Upper lobe of right lung (tissue), 1 donor: ENCODE results near the gene FOXO1. TPM values are rescaled to one million over a fixed set of nuclear protein-coding genes. Genes with fewer than 3 reads are reported as not detected.

Experiments
- ATAC-seq: fragments of 200-7000 bp; cut with Tn5 transposase; one replicate; pipeline ENCODE4 v1.9.1; 2020; ENCODE audit warnings: mild to moderate bottlenecking, moderate library complexity
- DNase-seq: peaks from one replicate; pipeline ENCODE4 v3.0.0-alpha.2; 2020
- H3K27ac ChIP-seq: fragments of 200-600 bp; one replicate; pipeline ENCODE4 v1.8.0; 2022
- H3K27me3 ChIP-seq: fragments of 200-600 bp; one replicate; pipeline ENCODE4 v1.8.0; 2022; ENCODE audit warnings: mild to moderate bottlenecking
- H3K36me3 ChIP-seq: fragments of 200-600 bp; one replicate; pipeline ENCODE4 v1.8.0; 2022
- H3K4me1 ChIP-seq: fragments of 200-600 bp; one replicate; pipeline ENCODE4 v1.8.0; 2022
- H3K4me3 ChIP-seq: fragments of 200-600 bp; one replicate; pipeline ENCODE4 v1.8.0; 2022; ENCODE audit warnings: mild to moderate bottlenecking
- H3K9me3 ChIP-seq: fragments of 200-600 bp; one replicate; pipeline ENCODE4 v1.8.0; 2022
- intact Hi-C: fragments of 100-400 bp; cut with DNase I; formaldehyde crosslinking; loops from one replicate; pipeline ENCODE4 v1.11.0; 2022
- total RNA-seq: library from RNA; stranded (reverse); fragmentation: NEBNext Ultra II Directional; extraction: Animal tissue kit (Norgen Biotek cat#: 25700); gene quantifications from one replicate; pipeline ENCODE4 v1.2.1, GENCODE V29; 2021
- TF ChIP-seq, protein P1 (sequence below): fragments of 200-600 bp; IDR thresholded peaks from one replicate; pipeline ENCODE4 v1.8.0; 2022; ENCODE audit warnings: antibody characterized with exemption
- donor health status: DM: no; HTN: yes; CAD: no; lungs with severe emphysema.

The FOXO1 gene
- total RNA-seq, 1 donor from 2014 or later: 29.4 TPM

DNA sequence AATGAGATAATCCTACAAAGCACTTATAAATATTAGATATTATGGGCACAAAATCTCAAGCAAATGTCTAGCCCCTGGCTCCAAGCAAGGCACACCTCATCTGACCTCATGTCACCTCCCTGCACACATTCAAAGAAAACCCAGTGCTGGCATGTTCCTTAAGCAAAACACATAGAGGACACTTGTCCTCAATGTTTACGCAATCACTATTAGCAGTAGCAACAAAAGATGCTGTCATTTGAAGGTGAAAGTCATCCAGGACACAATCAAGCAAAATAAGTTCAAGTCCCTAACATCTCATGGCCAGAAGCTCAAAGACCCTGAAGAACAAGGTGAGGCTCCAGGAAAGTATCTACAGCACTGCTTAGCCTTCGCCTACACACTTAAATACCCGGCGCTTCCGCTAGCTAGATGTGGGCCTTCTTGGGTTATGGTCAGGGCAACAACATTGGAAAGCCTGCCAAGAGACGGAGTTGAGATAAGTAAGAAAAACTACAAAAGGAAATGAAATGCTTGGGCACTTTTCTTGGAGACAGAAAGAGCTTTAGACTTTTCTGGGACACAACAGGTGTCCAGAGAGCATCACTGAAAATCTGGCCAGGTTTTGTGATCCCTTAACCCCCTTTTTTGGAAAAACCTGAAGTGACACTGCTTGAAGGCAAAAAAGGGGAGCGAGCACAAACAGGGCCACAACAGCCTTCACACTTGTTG, 85.7 kb downstream of the FOXO1 start:
- TF ChIP-seq, protein P1, sequence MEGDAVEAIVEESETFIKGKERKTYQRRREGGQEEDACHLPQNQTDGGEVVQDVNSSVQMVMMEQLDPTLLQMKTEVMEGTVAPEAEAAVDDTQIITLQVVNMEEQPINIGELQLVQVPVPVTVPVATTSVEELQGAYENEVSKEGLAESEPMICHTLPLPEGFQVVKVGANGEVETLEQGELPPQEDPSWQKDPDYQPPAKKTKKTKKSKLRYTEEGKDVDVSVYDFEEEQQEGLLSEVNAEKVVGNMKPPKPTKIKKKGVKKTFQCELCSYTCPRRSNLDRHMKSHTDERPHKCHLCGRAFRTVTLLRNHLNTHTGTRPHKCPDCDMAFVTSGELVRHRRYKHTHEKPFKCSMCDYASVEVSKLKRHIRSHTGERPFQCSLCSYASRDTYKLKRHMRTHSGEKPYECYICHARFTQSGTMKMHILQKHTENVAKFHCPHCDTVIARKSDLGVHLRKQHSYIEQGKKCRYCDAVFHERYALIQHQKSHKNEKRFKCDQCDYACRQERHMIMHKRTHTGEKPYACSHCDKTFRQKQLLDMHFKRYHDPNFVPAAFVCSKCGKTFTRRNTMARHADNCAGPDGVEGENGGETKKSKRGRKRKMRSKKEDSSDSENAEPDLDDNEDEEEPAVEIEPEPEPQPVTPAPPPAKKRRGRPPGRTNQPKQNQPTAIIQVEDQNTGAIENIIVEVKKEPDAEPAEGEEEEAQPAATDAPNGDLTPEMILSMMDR: no peak
- H3K4me1 ChIP-seq: peaks cover 42% of the 10 kb centered on the region

DNA sequence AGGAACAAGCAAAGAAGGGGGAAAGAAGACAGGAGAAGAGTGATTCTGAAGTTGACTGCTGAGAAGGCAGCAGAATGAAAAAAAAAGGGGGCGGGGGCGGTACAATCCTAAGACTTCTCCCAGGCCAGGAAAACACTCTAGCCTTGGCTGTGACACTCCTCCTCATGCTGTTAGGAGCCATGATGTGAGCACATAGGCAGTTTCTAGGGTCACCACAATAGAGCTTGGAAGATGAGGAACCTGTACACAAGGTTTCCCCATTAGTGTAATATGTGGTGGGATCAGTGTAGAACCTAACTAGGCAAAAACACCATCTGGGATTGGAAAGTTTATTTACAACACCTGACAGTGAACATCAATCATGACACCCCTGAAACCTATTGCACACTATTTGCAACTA, 86.9 kb downstream of the FOXO1 start:
- no peak overlapping the region for H3K27ac ChIP-seq
- no peaks in the 10 kb centered on the region for H3K9me3 ChIP-seq
- peaks cover 40% of the 10 kb centered on the region for H3K4me1 ChIP-seq
- ATAC-seq (no peak), DNase-seq (no peak)
- TF ChIP-seq, protein P1: no peak
- no peak overlapping the region for H3K4me3 ChIP-seq
- H3K36me3 ChIP-seq: no peaks in the 10 kb centered on the region
- no peaks in the 10 kb centered on the region for H3K27me3 ChIP-seq
- intact Hi-C loops: no loop called here

More for the DNA sequence above, 85.7 kb downstream of the FOXO1 start:
- intact Hi-C loops: no loop called here
- Histone ChIP-seq H3K27ac (no peak overlapping the region), H3K4me3 (no peak overlapping the region), H3K36me3 (no peaks in the 10 kb centered on the region), H3K9me3 (no peaks in the 10 kb centered on the region), H3K27me3 (no peaks in the 10 kb centered on the region)
- ATAC-seq (no peak), DNase-seq (no peak)

DNA sequence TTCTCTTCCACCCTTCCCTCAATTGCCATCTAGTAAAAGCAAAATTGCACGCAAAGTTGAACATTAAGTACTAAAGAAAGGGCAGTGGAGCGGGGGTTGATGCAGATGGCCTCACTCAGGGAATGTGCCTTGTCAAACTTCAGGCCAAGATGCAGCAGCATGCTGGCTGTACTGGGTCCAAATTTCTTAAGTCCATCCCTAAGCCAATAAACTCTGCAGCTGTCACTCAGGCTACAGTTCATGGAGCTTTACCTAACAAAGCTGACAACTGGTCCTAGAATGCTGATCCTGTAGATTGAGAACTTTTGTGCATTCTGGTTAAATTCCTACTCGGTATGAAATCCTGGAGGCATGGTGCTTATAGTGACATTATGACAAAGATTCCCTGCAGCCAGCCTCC, 88.4 kb downstream of the FOXO1 start:
- DNase-seq (no peak), ATAC-seq (no peak)
- Histone ChIP-seq H3K36me3 (no peaks in the 10 kb centered on the region), H3K27ac (no peak overlapping the region), H3K9me3 (no peaks in the 10 kb centered on the region), H3K4me1 (peaks cover 47% of the 10 kb centered on the region), H3K27me3 (no peaks in the 10 kb centered on the region), H3K4me3 (no peak overlapping the region)
- intact Hi-C loops: no loop called here
- TF ChIP-seq, protein P1: no peak

DNA sequence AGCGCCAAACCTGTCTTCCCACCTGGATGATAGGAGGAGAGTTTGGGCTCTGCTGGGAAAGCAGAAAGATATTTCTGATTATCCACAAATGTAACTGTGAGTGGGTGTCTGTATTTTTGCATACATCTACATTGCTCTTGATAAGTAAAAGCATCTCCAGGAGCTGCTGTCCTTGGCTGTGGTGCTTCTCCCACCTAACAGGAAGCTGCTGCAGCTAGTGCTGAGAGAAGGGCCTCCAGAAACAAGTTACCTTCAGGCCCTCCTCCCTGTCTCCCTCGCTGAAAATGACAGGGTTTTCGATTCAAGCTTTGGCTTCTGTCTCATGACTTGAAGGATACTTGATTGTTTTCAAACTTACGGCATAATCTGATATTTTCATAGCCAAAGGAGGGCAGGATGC, 90.1 kb downstream of the FOXO1 start:
- Histone ChIP-seq H3K9me3 (no peaks in the 10 kb centered on the region), H3K4me1 (peaks cover 46% of the 10 kb centered on the region), H3K27me3 (no peaks in the 10 kb centered on the region), H3K4me3 (no peak overlapping the region), H3K36me3 (no peaks in the 10 kb centered on the region), H3K27ac (no peak overlapping the region)
- ATAC-seq (no peak), DNase-seq (no peak)
- TF ChIP-seq, protein P1: no peak
- intact Hi-C loops: no loop called here

DNA sequence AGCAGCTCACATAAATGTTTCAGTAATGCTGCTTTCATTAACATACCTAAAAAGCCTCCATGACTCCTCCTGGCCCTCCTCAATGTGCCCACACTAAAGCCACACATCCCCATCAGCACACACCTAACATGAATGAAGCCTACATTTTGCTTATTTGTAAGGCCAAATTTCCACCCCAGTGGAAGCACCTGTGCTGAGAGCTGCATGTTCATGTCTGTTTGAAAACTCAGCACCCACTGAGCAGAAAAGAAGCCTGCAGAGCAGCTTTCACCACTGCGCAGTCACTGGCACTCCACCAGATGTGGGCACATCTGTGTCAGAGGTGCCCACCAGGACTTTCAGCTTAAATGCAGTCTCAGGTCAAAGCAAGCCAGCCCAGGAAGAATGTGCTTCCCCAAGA, 93.5 kb downstream of the FOXO1 start:
- intact Hi-C loops: no loop called here
- H3K4me3 ChIP-seq: no peak overlapping the region
- DNase-seq (no peak), ATAC-seq (no peak)
- H3K4me1 ChIP-seq: peaks cover 44% of the 10 kb centered on the region
- H3K36me3 ChIP-seq: no peaks in the 10 kb centered on the region
- H3K27me3 ChIP-seq: no peaks in the 10 kb centered on the region
- H3K27ac ChIP-seq: no peak overlapping the region
- TF ChIP-seq, protein P1: no peak
- no peaks in the 10 kb centered on the region for H3K9me3 ChIP-seq
